HCT116 (cell line): Measurements from ENCODE around the gene VWA1.

Experiments used
- CBX3 ChIP-seq: IDR thresholded peaks from 2 replicates; pipeline ENCODE4 v1.6.1; 2012; ENCODE audit warnings: low read depth
- EZH2phosphoT487 ChIP-seq: fragments of 200-600 bp; IDR thresholded peaks from 2 replicates; pipeline ENCODE4 v1.6.1; 2018; ENCODE audit warnings: antibody characterized with exemption, borderline replicate concordance
- JUND ChIP-seq: IDR thresholded peaks from 2 replicates; pipeline ENCODE4 v1.6.1; 2012
- POLR2A ChIP-seq: IDR thresholded peaks from 2 replicates; pipeline ENCODE4 v1.7.0; 2011; ENCODE audit warnings: borderline replicate concordance; ENCODE audit not compliant: insufficient read depth, insufficient read length; ENCODE audit errors: extremely low read depth
- SP1 ChIP-seq: IDR thresholded peaks from 2 replicates; pipeline ENCODE4 v1.6.1; 2012; ENCODE audit warnings: low read depth
- YY1 ChIP-seq: IDR thresholded peaks from 2 replicates; pipeline ENCODE4 v1.6.1; 2011; ENCODE audit warnings: low read length, low read depth, moderate library complexity, mild to moderate bottlenecking; ENCODE audit not compliant: insufficient replicate concordance; ENCODE audit errors: extremely low read depth
- TF ChIP-seq, protein P1 (sequence below), 3 experiments: fragments of 200-600 bp in 1 of 3; sonication (generic) in 1 of 3; IDR thresholded peaks in 2 of 3; conservative IDR thresholded peaks in 1 of 3; 2 replicates each; pipeline ENCODE4 v1.5.1; 2012 to 2017; ENCODE audit warnings: low read depth in 2 of 3, low read length in 2 of 3, antibody characterized with exemption in 1 of 3, borderline replicate concordance in 1 of 3, control low read depth in 1 of 3, mild to moderate bottlenecking in 1 of 3, mixed read lengths in 1 of 3, mixed run types in 1 of 3, moderate library complexity in 1 of 3; ENCODE audit not compliant: insufficient read depth in 1 of 3
- TF ChIP-seq, protein P2 (sequence below): IDR thresholded peaks from 2 replicates; pipeline ENCODE4 v1.6.1; 2012; ENCODE audit warnings: low read depth

- TF ChIP-seq, protein P1, sequence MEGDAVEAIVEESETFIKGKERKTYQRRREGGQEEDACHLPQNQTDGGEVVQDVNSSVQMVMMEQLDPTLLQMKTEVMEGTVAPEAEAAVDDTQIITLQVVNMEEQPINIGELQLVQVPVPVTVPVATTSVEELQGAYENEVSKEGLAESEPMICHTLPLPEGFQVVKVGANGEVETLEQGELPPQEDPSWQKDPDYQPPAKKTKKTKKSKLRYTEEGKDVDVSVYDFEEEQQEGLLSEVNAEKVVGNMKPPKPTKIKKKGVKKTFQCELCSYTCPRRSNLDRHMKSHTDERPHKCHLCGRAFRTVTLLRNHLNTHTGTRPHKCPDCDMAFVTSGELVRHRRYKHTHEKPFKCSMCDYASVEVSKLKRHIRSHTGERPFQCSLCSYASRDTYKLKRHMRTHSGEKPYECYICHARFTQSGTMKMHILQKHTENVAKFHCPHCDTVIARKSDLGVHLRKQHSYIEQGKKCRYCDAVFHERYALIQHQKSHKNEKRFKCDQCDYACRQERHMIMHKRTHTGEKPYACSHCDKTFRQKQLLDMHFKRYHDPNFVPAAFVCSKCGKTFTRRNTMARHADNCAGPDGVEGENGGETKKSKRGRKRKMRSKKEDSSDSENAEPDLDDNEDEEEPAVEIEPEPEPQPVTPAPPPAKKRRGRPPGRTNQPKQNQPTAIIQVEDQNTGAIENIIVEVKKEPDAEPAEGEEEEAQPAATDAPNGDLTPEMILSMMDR (IDR thresholded peaks at IDR 0.05 in 2 of 3, conservative IDR thresholded peaks at IDR 0.05 in 1 of 3; ENCODE audit: borderline replicate concordance in 1 of 3, insufficient read depth in 1 of 3, low read depth in 2 of 3, low read length in 2 of 3) = no peak
- TF ChIP-seq SP1 (no peak), POLR2A (peak; percentile 70), CBX3 (no peak), JUND (no peak), YY1 (no peak), EZH2phosphoT487 (no peak)
- TF ChIP-seq, protein P2, sequence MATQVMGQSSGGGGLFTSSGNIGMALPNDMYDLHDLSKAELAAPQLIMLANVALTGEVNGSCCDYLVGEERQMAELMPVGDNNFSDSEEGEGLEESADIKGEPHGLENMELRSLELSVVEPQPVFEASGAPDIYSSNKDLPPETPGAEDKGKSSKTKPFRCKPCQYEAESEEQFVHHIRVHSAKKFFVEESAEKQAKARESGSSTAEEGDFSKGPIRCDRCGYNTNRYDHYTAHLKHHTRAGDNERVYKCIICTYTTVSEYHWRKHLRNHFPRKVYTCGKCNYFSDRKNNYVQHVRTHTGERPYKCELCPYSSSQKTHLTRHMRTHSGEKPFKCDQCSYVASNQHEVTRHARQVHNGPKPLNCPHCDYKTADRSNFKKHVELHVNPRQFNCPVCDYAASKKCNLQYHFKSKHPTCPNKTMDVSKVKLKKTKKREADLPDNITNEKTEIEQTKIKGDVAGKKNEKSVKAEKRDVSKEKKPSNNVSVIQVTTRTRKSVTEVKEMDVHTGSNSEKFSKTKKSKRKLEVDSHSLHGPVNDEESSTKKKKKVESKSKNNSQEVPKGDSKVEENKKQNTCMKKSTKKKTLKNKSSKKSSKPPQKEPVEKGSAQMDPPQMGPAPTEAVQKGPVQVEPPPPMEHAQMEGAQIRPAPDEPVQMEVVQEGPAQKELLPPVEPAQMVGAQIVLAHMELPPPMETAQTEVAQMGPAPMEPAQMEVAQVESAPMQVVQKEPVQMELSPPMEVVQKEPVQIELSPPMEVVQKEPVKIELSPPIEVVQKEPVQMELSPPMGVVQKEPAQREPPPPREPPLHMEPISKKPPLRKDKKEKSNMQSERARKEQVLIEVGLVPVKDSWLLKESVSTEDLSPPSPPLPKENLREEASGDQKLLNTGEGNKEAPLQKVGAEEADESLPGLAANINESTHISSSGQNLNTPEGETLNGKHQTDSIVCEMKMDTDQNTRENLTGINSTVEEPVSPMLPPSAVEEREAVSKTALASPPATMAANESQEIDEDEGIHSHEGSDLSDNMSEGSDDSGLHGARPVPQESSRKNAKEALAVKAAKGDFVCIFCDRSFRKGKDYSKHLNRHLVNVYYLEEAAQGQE = no peak
Measured at GRCh38 chr1:1435106-1435903, at the start of gene VWA1.
